OCI-LY7 (cell line): ENCODE measurements around the gene VRK3.

Experiments
- EZH2phosphoT487 ChIP-seq: fragments of 200-600 bp; sonication (generic); IDR thresholded peaks from 2 replicates; pipeline ENCODE4 v1.6.1; 2018; ENCODE audit warnings: low read depth, borderline replicate concordance, mild to moderate bottlenecking, mixed run types, antibody characterized with exemption, low read length, moderate library complexity, mixed read lengths
- TF ChIP-seq, protein P1 (sequence below): fragments of 200-600 bp; sonication (generic); conservative IDR thresholded peaks from 2 replicates; pipeline ENCODE4 v1.5.1; 2014; ENCODE audit warnings: mild to moderate bottlenecking, antibody characterized with exemption, low read length, moderate library complexity, mixed read lengths

DNA sequence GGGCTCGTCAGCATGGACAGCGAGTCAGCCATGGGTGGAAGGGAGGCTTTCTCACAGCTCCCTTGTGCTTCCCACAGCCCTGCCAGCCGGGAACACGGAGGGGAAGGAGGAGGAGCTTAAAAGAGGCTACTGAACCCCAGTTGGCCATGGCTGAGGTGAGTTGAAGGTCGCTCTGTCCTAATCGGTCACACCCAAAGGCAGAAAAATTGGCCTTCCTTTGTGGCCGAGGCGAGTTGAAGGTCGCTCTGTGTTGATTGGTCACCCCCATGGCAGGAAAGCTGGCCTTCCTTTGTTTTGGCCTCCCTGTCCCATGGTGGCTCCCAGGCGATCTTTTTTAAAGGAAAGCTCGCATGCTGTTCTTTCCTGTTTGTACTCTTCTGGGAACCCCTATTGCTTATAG, 5.8 kb upstream of the VRK3 start:
- TF ChIP-seq, protein P1, sequence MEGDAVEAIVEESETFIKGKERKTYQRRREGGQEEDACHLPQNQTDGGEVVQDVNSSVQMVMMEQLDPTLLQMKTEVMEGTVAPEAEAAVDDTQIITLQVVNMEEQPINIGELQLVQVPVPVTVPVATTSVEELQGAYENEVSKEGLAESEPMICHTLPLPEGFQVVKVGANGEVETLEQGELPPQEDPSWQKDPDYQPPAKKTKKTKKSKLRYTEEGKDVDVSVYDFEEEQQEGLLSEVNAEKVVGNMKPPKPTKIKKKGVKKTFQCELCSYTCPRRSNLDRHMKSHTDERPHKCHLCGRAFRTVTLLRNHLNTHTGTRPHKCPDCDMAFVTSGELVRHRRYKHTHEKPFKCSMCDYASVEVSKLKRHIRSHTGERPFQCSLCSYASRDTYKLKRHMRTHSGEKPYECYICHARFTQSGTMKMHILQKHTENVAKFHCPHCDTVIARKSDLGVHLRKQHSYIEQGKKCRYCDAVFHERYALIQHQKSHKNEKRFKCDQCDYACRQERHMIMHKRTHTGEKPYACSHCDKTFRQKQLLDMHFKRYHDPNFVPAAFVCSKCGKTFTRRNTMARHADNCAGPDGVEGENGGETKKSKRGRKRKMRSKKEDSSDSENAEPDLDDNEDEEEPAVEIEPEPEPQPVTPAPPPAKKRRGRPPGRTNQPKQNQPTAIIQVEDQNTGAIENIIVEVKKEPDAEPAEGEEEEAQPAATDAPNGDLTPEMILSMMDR = no peak
- no peak for TF ChIP-seq EZH2phosphoT487
